Measurements from ENCODE around the gene NPAS3. TPM values are rescaled to one million over a fixed set of nuclear protein-coding genes. Genes with fewer than 3 reads are reported as not detected.

Gene NPAS3
- total RNA-seq, 1 experiment from 2014 or later = not detected

DNA sequence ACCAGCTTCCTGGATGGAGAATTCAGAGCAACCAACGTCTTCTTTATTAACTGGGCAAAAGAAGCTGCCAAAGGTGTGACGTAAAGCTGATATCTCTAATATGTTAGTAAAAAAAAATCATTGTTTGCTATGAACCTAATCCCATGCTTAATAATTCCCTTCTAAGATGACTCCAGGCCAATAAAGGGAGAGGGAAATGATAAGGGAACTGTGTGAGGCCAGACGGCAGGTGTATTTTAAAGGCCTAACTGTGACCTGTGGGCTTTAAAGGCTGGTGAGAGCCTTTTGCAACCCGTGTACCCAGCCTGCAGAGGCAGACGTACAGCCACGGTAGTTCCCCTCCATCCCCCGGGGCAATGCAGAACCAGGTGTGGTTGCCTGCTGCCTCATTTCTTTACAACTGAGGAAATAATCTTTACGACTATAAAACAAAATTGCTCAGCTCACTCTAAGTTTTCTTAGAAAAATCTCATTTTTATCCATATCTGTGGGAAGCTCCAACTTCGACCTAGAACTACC, 641.6 kb downstream of the NPAS3 start:
- Histone ChIP-seq H2AFZ (no peak overlapping the region), H3K9me2 (ENCODE audit: insufficient read depth) (no peaks in the 10 kb centered on the region), H3K36me3 (ENCODE audit: low read depth) (no peaks in the 10 kb centered on the region), H3K27ac (no peak overlapping the region), H3K4me1 (replicated peaks; ENCODE audit: insufficient read depth) (0 out of 2 replicates have a peak, but pooled peaks cover 4% of the 10 kb centered on the region), H3K4me2 (no peak overlapping the region), H3K9me3 (ENCODE audit: insufficient read depth, low read depth) (no peaks in the 10 kb centered on the region), H3F3A (ENCODE audit: insufficient read depth, low read depth) (no peaks in the 10 kb centered on the region), H3K79me2 (ENCODE audit: low read depth) (no peaks in the 10 kb centered on the region), H3K4me3 (no peak overlapping the region), H4K20me1 (ENCODE audit: insufficient read depth) (no peaks in the 10 kb centered on the region), H3K27me3 (ENCODE audit: insufficient read depth, low read depth) (no peaks in the 10 kb centered on the region)
- POLR2A ChIA-PET (ENCODE audit: unreplicated experiment) = no interaction called here
- TF ChIP-seq, protein P1, sequence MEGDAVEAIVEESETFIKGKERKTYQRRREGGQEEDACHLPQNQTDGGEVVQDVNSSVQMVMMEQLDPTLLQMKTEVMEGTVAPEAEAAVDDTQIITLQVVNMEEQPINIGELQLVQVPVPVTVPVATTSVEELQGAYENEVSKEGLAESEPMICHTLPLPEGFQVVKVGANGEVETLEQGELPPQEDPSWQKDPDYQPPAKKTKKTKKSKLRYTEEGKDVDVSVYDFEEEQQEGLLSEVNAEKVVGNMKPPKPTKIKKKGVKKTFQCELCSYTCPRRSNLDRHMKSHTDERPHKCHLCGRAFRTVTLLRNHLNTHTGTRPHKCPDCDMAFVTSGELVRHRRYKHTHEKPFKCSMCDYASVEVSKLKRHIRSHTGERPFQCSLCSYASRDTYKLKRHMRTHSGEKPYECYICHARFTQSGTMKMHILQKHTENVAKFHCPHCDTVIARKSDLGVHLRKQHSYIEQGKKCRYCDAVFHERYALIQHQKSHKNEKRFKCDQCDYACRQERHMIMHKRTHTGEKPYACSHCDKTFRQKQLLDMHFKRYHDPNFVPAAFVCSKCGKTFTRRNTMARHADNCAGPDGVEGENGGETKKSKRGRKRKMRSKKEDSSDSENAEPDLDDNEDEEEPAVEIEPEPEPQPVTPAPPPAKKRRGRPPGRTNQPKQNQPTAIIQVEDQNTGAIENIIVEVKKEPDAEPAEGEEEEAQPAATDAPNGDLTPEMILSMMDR (conservative IDR thresholded peaks at IDR 0.05) = no peak
- TF ChIP-seq EZH2 (IDR thresholded peaks at IDR 0.05; ENCODE audit: low read depth) = no peak
- intact Hi-C loops (cut with micrococcal nuclease; ENCODE audit: unreplicated experiment) = no loop called here
- no peak for DNase-seq
- CTCF ChIA-PET = no interaction called here
- no TSS peak for BruUV-seq (replicated peaks)

GRCh38 chr14:33580841-33581240, 642.2 kb downstream of the NPAS3 start:
- Histone ChIP-seq H3K36me3 (ENCODE audit: low read depth) (no peaks in the 10 kb centered on the region), H3F3A (ENCODE audit: insufficient read depth, low read depth) (no peaks in the 10 kb centered on the region), H3K9me3 (ENCODE audit: insufficient read depth, low read depth) (no peaks in the 10 kb centered on the region), H3K27me3 (ENCODE audit: insufficient read depth, low read depth) (no peaks in the 10 kb centered on the region), H2AFZ (no peak overlapping the region), H3K9me2 (ENCODE audit: insufficient read depth) (no peaks in the 10 kb centered on the region), H3K27ac (no peak overlapping the region), H3K79me2 (ENCODE audit: low read depth) (no peaks in the 10 kb centered on the region), H4K20me1 (ENCODE audit: insufficient read depth) (no peaks in the 10 kb centered on the region), H3K4me3 (no peak overlapping the region), H3K4me1 (replicated peaks; ENCODE audit: insufficient read depth) (0 out of 2 replicates have a peak, but pooled peaks cover 4% of the 10 kb centered on the region), H3K4me2 (no peak overlapping the region)
- CTCF ChIA-PET = no interaction called here
- DNase-seq = no peak
- no TSS peak for BruUV-seq (replicated peaks)
- TF ChIP-seq, protein P1 (conservative IDR thresholded peaks at IDR 0.05) = no peak
- TF ChIP-seq EZH2 (IDR thresholded peaks at IDR 0.05; ENCODE audit: low read depth) = no peak
- POLR2A ChIA-PET (ENCODE audit: unreplicated experiment) = no interaction called here
- intact Hi-C loops (cut with micrococcal nuclease; ENCODE audit: unreplicated experiment) = no loop called here

- no peak overlapping the region for H2AFZ ChIP-seq
- no peak overlapping the region for H3K4me3 ChIP-seq
- intact Hi-C loops (cut with micrococcal nuclease; ENCODE audit: unreplicated experiment) = no loop called here
- no peaks in the 10 kb centered on the region for H3K9me3 ChIP-seq (ENCODE audit: insufficient read depth, low read depth)
- DNase-seq = no peak
- CTCF ChIA-PET = interaction anchor here (0.6 kb wide), 1 partner anchor 11 kb away, joined by 6 read pairs; no protein-coding TSS in a partner anchor
- peaks cover 10% of the 10 kb centered on the region; the same call in 1 of the 2 replicates for H3K4me1 ChIP-seq (replicated peaks; ENCODE audit: insufficient read depth)
- POLR2A ChIA-PET (ENCODE audit: unreplicated experiment) = no interaction called here
- H3K27me3 ChIP-seq (ENCODE audit: insufficient read depth, low read depth) = no peaks in the 10 kb centered on the region
- H3K9me2 ChIP-seq (ENCODE audit: insufficient read depth) = no peaks in the 10 kb centered on the region
- H3K79me2 ChIP-seq (ENCODE audit: low read depth) = no peaks in the 10 kb centered on the region
- TF ChIP-seq, protein P1 (conservative IDR thresholded peaks at IDR 0.05) = no peak
- no peak for TF ChIP-seq EZH2 (IDR thresholded peaks at IDR 0.05; ENCODE audit: low read depth)
- no peak overlapping the region for H3K4me2 ChIP-seq
- H3F3A ChIP-seq (ENCODE audit: insufficient read depth, low read depth) = peaks cover 3% of the 10 kb centered on the region; the same call in 1 of the 2 replicates
- BruUV-seq (replicated peaks) = no TSS peak
- no peak overlapping the region for H3K27ac ChIP-seq
- no peaks in the 10 kb centered on the region for H4K20me1 ChIP-seq (ENCODE audit: insufficient read depth)
- H3K36me3 ChIP-seq (ENCODE audit: low read depth) = no peaks in the 10 kb centered on the region
These were observed 646.0 kb downstream of the NPAS3 start for GRCh38 chr14:33584697-33585096.
